ENCODE data around the gene MRPS26.

GRCh38 chr20:3067139-3068014, 21.5 kb downstream of the MRPS26 start:
- TF ChIP-seq ZFP30 (CRISPR knock-in tag; IDR thresholded peaks at IDR 0.05) (no peak), OSR1 (CRISPR knock-in tag; IDR thresholded peaks at IDR 0.05) (no peak), RARB (CRISPR knock-in tag; IDR thresholded peaks at IDR 0.05) (no peak)
